GM19328 (cell line): Measurements from ENCODE around the gene TGFBRAP1.

ENCODE experiments used
- ATAC-seq: cut with Tn5 transposase; IDR thresholded peaks from one replicate; pipeline ENCODE4 v1.9.1; 2021; ENCODE audit warnings: mild to moderate bottlenecking, moderate library complexity; ENCODE audit not compliant: unreplicated experiment

The TGFBRAP1 gene, protein sequence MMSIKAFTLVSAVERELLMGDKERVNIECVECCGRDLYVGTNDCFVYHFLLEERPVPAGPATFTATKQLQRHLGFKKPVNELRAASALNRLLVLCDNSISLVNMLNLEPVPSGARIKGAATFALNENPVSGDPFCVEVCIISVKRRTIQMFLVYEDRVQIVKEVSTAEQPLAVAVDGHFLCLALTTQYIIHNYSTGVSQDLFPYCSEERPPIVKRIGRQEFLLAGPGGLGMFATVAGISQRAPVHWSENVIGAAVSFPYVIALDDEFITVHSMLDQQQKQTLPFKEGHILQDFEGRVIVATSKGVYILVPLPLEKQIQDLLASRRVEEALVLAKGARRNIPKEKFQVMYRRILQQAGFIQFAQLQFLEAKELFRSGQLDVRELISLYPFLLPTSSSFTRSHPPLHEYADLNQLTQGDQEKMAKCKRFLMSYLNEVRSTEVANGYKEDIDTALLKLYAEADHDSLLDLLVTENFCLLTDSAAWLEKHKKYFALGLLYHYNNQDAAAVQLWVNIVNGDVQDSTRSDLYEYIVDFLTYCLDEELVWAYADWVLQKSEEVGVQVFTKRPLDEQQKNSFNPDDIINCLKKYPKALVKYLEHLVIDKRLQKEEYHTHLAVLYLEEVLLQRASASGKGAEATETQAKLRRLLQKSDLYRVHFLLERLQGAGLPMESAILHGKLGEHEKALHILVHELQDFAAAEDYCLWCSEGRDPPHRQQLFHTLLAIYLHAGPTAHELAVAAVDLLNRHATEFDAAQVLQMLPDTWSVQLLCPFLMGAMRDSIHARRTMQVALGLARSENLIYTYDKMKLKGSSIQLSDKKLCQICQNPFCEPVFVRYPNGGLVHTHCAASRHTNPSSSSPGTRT

DNA sequence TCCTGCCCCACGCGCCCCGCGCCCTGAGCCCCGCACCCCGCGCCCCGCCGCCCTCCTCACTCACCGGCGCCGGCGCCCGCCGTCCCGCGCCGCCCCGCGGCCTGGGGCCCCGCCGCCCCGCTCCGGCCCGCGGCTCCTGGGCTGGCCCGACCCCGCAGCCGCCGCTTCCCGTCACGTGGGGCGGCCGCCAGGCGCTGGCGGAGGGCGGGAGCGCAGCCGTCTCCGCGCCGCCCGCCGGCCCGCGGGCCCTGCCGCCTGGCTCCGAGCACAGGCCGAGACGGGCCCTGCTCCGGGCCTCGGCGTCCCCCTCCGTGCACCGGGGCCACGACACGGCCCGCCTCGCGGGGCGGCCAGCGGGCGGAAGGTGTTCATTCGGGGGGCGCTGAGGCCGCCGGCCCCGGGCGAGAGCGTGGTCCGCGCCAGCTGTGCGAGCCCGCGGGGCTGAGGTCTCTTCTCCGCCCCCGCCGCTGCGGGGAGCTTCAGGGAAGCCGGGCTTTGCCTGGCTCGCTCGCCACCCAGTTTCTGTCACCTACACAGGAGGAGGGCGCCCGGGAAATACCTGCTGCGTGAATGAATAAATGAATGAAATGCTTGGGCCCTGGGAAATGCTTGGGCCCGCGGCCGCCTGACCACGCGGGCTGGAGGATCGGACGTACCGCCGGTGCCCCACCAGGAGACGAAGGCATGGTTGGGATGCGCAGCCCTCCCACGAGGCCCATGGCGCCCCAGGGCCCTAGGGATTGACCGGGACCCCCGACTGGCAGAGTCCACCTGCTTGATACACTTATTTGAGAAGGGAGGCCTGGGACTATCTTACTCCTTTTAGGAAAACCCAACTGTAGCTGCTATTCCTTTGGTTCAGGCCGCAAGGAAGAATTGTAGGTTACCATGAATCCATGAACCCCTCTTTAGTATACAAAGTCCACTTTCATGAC lies at the start of gene TGFBRAP1:
TGFBRAP1 (minus strand) TSS at position 175 of the 935 bp plus-strand sequence. CDS start 21,434 bp downstream, outside the sequence.
- peak; percentile 82 for ATAC-seq

DNA sequence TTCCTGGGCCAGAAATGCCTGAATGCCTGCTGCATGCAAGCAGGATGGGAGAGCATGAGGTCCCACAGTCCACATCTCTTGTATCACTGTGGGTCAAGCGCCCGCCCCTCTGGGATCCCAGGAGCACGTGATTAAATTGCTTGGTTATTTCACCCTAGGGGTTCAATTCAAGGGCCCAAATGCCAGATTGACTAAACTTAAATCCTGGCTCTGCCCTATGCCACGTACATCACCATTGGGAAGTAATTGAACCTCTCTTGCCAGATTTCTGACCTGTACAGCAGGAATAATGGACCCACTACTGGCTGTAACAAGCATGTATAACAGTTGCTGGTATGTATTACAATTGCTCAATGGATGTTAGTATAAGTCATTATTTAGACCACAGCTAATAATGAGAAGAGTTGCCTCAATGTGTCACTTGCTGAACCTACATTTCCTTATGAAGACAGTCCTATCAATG lies 49.4 kb upstream of the TGFBRAP1 start:
- ATAC-seq, result no peak

DNA sequence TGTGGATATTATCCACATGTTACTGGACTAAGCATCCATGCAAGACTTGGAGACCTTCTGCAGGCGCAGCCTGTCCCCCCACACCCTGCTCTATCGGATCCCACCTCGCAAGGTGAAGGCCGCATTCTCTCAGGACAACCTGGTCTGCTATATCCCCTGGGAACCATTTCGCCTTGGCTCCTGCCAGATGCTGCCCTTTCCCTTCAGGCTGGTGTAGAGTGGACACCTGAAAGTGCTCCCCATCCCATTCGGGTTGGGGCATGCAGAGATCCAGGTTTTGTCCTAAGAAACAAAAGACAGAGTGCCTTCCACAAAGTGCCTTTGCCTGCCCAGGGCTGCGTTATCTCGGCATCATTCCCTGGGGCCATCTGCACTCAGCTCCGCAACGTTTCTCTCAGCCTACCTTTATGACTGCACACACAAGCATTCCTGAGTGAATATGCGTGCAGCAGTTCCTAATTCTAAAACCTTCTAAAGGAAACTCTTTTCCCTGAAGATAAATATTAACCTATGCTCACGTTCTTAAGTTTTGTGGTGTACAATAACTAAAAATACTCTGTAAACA lies 48.8 kb upstream of the TGFBRAP1 start:
- no peak for ATAC-seq

DNA sequence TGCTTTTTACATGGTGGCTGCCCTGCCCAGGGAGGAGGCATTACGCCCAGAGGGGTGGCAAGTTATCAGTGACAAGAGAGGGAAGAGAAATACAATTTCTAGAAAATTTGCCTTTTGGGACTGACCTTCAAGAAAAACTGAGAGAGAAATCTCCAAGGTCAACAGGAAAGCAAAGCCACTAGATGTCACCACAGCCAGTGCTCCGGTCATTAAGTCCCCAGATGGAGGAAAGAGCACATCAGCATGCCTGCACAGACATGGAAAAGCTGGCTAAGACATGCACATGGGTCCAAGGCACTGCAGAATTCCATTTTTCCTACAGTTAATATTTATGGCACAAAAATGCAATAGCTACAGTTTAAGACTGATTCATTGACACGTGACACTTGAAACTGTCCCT lies 48.3 kb upstream of the TGFBRAP1 start:
- no peak for ATAC-seq

DNA sequence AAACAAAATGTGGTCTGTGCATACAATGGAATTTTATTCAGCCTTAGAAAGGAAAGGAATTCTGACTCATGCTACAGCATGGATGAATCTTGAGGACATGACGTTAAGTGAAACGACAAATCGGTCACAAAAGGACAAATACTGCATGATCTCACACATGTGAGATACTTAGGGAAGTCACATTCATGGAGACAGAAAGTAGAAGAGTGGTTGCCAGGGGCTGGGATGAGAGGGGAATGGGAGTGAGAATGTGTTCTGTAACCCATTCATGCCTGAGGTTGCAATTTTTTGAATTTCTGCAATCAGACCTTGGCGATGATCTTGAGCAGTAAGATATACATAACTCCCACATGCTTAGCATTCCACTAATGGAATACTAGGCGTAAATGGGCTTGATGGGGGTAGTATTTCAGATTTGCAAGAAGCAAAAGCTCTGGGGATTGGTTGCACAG lies 47.3 kb upstream of the TGFBRAP1 start:
- no peak for ATAC-seq

DNA sequence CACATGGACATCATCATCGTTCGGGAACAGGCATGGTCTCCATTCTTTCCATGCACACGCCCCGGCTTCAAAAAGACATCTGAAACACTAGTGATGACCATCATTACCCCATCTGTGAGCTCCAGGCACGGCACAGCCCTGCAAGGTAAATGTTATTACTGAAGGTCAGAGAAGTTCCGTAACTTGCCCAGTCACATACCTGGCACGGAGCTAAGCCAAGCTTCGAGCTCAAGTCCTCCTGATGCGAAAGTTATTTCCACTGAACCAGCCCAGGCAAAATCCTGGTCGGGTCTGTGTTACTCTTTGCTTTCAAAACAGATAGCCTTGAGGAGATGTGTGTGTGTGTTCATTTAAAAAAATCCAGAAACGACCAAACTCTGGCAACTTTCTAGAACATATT lies 46.5 kb upstream of the TGFBRAP1 start:
- ATAC-seq, result no peak

DNA sequence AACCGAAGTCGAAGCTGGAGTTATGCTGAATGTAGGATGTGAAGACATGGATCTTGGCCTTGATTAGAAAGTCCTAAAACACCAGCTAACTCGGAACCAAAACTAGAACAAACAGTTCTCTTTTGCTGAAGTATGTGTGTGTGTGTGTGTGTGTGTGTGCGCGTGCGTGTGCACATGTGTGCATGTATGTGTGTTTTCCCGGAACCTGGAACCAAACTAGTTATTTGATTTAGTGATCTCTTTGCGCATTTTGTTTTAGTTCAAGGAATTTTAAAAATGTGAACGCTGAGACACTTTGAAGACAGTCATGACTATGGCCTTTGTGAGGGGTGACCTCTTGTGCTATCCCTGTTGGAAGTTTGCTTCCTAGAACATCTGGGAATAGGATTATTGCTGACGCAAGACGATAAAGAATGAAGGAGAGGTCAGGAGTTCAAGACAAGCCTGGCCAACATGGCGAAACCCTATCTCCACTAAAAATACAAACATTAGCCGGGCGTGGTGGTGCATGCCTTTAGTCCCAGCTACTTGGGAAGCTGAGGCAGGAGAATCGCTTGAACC lies 45.5 kb upstream of the TGFBRAP1 start:
- no peak for ATAC-seq

DNA sequence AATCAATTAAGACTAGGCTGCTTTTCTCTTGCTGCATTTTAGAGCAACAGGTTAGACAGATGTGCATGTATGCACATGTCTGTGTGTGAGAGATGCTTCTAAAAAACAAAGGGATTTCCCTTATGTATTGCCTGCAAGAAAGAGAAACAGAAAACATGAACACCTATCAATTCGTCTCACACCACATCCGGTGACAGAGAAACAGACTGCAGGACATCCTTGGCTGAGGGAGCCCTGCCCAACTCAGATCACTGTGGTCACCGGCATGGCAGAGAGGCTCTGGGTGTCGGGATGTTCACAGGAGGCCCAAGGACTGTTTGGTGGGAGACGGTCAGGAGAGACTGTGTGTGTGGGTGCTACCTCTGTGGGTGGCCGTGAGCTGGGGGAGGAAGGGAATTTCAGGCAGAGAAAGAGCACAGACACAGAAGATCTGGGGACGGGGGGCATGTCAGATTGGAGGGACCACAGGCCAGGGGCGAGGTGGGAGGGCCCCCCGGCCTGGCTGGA lies 44.4 kb upstream of the TGFBRAP1 start:
- peak; percentile 48 for ATAC-seq

DNA sequence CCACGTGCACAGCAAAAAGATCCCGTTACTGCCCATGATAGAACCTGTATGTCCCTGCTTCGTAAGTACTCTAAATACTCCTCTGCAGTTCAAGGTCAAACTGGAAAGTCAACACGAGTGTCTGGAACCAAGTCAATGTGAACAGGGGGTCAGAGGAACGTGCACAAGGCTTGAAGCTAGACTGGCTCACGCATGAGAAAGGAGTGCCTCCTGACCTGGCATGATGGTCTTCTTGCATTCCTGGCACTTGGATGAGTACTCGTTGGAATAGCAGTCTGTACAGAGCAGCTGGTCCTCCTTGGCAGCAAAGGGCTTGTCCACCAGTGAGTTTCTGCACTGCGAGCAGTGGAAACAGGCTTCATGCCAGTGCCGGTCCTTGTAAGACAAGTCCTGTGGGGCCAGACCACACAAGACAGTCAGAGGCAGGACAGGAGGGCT lies 43.8 kb upstream of the TGFBRAP1 start:
- no peak for ATAC-seq

DNA sequence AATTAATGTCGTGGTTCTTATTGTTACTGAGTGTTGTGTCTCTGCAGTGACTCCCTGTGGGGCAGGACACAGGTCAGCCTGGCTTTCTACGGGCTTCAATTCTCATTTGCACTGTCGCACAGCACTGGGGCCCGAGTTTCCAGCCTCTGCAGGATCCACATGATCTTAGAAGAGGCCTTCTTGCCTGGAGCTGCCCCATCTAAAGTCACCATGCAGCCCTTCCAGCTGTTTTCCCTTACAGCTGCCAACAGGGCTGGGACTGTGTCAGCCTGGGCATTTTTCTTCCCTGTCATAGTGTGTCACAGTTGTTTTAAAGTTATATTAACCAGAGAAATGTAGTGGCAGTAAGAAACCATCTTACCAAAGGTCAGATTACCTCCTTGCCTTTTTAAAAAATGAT lies 42.3 kb upstream of the TGFBRAP1 start:
- no peak for ATAC-seq

DNA sequence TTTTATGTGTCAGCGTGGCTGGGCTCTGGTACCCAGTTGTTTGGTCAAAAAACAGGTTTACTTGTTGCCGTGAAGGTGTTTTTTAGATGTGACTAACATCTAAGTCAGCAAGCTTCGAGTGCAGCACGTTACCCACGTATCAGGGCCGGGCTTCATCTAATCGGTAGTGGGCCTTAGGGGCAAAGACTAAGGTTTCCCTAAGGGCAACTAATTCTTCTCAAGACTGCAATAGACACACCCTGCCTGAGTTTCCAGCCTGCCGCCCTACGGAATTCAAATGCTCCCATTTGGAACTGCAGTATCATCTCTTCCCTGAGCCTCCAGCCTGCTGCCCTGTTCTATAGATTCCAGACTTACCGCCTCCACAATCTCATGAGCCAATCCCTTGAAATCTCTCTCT lies 41.6 kb upstream of the TGFBRAP1 start:
- ATAC-seq, result no peak

DNA sequence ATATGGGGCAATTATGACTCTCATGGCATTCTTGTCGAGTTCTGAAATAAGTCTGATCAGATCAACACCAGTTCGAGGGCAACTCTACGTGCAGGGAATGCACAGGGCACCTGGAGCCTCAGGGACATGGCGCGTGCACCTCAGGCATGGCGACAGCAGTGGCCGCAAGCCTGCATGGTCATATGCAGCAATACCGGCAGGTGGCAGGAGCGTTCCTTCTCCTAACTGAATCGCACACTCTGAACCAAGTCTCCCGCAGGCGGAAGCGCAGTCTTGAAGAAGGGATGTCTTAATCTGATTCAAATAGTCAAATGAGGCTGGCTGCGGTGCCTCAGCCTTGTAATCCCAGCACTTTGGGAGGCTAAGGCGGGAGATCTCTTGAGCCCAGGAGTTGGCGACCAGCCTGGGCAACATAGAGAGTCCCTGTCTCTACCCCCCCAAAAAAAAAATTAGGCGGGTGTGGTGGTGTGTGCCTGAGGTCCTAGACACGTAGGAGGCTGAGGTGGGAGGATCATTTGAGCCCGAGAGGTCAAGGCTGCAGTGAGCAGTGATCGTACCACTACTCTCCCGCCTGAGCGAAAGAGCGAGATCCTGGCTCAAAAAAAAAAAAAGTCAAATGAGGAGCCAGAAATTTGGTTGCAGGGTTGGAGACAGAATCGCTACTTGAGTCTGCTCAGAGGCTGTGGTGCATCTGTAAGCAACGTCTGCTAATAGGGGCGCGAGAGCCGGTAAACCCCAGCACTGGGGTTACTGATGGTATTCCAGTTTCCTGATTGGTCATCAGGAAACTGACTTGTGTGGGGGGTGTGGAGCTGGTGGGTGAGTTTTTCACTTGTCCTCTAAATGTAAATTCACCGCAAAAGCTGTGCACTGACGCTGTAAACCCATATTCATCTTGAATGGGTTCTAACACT lies 40.5 kb upstream of the TGFBRAP1 start:
- peak; percentile 97 for ATAC-seq

DNA sequence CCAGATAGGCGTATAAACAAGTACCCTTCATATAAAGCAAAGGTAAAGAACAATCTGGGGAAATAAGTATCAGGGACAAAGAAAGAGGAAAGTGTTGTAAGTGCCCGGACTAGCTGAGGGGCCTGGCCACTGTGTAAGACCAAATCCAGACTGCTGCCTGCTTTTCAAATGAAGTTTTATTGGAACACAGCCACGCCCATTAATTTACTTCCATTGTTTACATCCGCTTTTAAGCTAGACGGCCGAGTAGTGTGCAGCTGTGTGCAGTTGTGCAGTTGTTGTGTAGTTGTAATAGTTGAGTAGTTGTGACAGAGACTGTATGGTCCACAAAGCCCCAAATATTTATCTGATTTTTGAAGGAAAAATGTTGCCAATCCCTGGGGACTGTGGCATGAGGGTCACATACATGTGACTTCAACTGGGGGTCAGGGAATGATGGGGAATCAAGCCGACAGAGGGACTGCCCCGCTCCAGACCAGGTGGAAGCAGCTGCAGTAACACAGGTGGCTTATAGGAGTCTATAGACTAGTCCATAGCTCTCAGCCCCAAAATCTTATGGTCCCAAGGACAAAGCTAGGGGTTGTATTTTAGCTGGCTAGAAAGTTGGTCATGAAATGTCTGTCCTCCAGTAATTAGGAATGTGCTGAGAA lies 39.3 kb upstream of the TGFBRAP1 start:
- ATAC-seq, result no peak

DNA sequence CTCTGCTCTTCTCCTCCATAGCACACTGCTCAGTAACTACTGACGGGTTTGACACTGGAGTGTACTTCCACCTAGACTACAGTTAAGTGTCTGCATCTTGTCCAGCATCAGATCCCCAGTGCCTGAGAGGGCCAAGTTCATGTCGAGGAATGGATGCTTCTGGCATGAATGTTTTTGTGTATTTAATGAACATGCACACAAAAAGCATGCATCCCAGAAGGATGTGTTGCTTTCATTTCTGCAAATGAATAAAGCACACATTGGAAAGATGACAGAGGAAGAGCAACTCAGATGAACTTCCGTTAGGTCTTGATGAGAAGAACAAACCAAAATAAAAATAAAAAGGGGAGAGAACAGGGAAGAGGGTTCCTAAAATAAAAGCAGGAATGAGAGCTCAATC lies 35.7 kb upstream of the TGFBRAP1 start:
- ATAC-seq, result no peak

DNA sequence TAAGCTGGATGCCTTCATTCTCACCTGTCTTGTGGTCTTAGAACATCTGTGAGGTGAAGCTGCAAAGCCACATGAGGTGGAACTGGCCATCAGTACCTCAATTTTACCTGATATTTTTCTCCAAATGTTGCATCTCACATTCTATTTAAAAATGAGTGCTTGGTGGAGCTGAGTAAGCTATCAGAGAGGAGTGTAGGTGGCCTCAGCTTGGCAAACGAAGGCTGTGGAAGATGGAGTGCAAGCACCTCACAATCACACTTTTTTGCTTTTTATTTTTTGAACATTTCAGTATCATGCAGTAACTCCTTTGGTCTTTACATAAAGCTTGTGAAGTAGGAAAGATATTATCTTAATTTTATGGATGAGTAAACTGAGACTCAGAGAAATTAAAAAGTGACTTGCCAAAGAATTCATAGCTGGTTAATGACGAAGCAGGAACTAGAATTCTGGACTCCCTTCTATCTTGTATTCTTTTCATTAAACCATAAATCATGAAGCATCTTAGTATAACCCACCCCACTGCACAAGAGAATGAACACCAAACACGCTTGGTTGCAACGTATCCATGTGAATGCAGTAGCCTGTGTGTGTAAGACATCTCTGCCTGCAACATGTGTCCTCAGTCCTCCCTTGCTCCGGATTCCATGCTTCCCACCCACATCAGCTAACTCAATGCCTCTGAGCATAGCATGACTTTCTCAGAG lies 35.1 kb upstream of the TGFBRAP1 start:
- no peak for ATAC-seq

DNA sequence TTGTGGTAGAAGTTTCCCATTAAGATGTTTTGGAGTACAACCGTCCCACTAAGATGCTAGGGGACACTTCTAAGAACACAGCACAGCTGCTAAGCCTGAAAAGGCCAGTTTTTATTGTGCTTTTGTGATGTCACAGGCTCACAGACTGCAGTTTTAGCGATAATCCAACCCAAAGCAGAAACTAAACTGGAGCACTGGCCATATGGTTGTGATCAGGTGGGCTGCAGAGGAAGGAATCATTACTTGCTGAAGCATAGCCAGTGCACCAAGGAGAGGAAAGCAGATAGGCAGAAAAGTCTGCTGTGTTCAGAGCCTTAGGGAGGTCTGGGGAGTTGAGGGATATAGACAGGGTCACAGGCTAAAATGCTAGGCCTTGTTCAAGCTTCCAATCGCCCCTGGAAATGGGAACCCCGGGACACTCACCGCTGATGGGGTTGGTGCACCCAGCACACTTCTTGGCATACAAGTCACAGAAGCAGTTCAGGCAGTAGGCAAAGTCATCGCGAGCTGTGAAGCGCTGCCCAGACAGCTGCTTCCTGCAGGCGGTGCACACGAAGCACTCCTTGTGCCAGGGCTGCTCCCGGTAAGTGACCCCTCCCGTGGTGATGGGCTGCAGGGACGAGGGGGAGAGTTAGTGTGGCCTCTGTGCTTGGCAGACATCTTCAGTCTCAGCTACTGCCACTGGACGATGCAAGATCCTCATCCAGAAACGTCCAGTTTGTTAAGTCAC lies 33.5 kb upstream of the TGFBRAP1 start:
- ATAC-seq, result no peak
